ENCODE measurements around the gene NELL2. TPM values are rescaled to one million over a fixed set of nuclear protein-coding genes. Genes with fewer than 3 reads are reported as not detected.

NELL2 gene
- total and polyA plus RNA-seq, 9 of the 15 experiments (the other 6 are each of a cell fraction or from before 2014, with no cell fraction given) = 0.32 to 1.1 (median 0.53) TPM

- ATAC-seq (no peak), FAIRE-seq (no peak), DNase-seq (ENCODE audit: extremely low read depth in 1 of 4, low spot score in 3 of 4) (no peak)
- no peaks in the 10 kb centered on the region for H3K4me1 ChIP-seq (replicated peaks in 1 of 2; ENCODE audit: control insufficient read depth in 2 of 2, insufficient read depth in 2 of 2, low read length in 2 of 2)
- WGBS (ENCODE audit: insufficient coverage, low coverage, missing lambda C conversion rate) = 4% methylated on average over 3 of the region's 4 CpGs
- H3K4me3 ChIP-seq = no peak overlapping the region
- H3K4me2 ChIP-seq (ENCODE audit: insufficient read depth, low read length) = no peak overlapping the region
- in situ Hi-C loops (cut with MboI) (no loop called here), intact Hi-C loops (cut with micrococcal nuclease) (no loop called here)
- ChIA-PET CTCF (ENCODE audit: low intra/inter-chr PET ratio) (no interaction called here), POLR2A (no interaction called here)
- no peaks in the 10 kb centered on the region for H3K36me3 ChIP-seq (ENCODE audit: control insufficient read depth, insufficient read depth, low read length)
- no peaks in the 10 kb centered on the region for H3K79me2 ChIP-seq (ENCODE audit: control insufficient read depth, insufficient read depth, low read length)
- H3K9ac ChIP-seq (ENCODE audit: insufficient read depth in 1 of 2, low read depth in 2 of 2, low read length in 2 of 2) = no peak overlapping the region
- no peaks in the 10 kb centered on the region for H4K20me1 ChIP-seq (replicated peaks; ENCODE audit: control insufficient read depth, insufficient read depth, low read length)
- H2AFZ ChIP-seq (ENCODE audit: low read depth, low read length) = no peak overlapping the region
- no peaks in the 10 kb centered on the region for H3K9me3 ChIP-seq (replicated peaks; ENCODE audit: control insufficient read depth, insufficient read depth, low read depth, low read length)
- no peaks in the 10 kb centered on the region for H3K27me3 ChIP-seq (ENCODE audit: control insufficient read depth in 2 of 2, insufficient read depth in 2 of 2, low read length in 2 of 2)
- no peak overlapping the region for H3K27ac ChIP-seq (ENCODE audit: extremely low read depth, low read depth, low read length)
- TF ChIP-seq ATF4 (CRISPR knock-in tag; IDR thresholded peaks at IDR 0.05) (no peak), AFF4 (CRISPR knock-in tag; IDR thresholded peaks at IDR 0.05) (no peak), ARID3A (IDR thresholded peaks at IDR 0.05; ENCODE audit: borderline replicate concordance, low read depth, low read length) (no peak), ZBED1 (IDR thresholded peaks at IDR 0.05) (no peak)
- H3K9me1 ChIP-seq (ENCODE audit: control insufficient read depth, insufficient read depth, low read length) = no peaks in the 10 kb centered on the region
- no TSS peak for BruUV-seq (replicated peaks)
These were observed 87.4 kb downstream of the NELL2 start for GRCh38 chr12:44788731-44789130.

Data from K562 (cell line).